GM06990 (cell line): ENCODE measurements around the gene NOX5.

Source experiments
- DNase-seq: peaks from one replicate; pipeline ENCODE4 v3.0.0-alpha.2; 2011; ENCODE audit not compliant: insufficient read length; ENCODE audit errors: extremely low read depth
- H3K27me3 ChIP-seq: replicated peaks from 2 replicates; pipeline ENCODE4 v1.6.0; 2011; ENCODE audit warnings: low read length; ENCODE audit not compliant: control insufficient read depth, insufficient read depth
- H3K36me3 ChIP-seq: 2 replicates; pipeline ENCODE4 v1.5.1; 2011; ENCODE audit warnings: low read length; ENCODE audit not compliant: control insufficient read depth, insufficient read depth
- H3K4me3 ChIP-seq: replicated peaks from 2 replicates; pipeline ENCODE4 v1.5.1; 2011; ENCODE audit warnings: low read depth, mild to moderate bottlenecking, control low read depth, low read length
- TF ChIP-seq, protein P1 (sequence below): IDR thresholded peaks from 2 replicates; pipeline ENCODE4 v1.5.1; 2011; ENCODE audit warnings: low read length, control low read depth, mild to moderate bottlenecking, inconsistent platforms; ENCODE audit not compliant: insufficient read depth, poor library complexity, severe bottlenecking

The NOX5 gene

DNA sequence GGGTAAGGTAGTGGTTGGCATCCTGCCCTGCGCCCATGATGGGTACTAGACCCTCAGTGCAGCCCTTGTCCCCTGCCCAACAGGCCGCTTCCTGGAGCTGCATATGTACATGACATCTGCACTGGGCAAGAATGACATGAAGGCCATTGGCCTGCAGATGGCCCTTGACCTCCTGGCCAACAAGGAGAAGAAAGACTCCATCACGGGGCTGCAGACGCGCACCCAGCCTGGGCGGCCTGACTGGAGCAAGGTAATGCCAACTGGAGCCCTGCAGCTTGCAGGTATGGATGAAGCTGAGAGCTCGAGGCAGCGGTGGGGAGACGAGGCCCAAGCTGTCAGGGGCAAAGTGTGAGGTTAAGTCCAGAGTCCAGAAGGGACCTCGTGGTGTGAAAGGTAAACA lies 40.8 kb downstream of the NOX5 start:
- no peak overlapping the region for H3K4me3 ChIP-seq
- no peaks in the 10 kb centered on the region for H3K36me3 ChIP-seq
- TF ChIP-seq, protein P1, sequence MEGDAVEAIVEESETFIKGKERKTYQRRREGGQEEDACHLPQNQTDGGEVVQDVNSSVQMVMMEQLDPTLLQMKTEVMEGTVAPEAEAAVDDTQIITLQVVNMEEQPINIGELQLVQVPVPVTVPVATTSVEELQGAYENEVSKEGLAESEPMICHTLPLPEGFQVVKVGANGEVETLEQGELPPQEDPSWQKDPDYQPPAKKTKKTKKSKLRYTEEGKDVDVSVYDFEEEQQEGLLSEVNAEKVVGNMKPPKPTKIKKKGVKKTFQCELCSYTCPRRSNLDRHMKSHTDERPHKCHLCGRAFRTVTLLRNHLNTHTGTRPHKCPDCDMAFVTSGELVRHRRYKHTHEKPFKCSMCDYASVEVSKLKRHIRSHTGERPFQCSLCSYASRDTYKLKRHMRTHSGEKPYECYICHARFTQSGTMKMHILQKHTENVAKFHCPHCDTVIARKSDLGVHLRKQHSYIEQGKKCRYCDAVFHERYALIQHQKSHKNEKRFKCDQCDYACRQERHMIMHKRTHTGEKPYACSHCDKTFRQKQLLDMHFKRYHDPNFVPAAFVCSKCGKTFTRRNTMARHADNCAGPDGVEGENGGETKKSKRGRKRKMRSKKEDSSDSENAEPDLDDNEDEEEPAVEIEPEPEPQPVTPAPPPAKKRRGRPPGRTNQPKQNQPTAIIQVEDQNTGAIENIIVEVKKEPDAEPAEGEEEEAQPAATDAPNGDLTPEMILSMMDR = no peak
- H3K27me3 ChIP-seq = no peaks in the 10 kb centered on the region; the same call in 1 of the 2 replicates
- no peak for DNase-seq

DNA sequence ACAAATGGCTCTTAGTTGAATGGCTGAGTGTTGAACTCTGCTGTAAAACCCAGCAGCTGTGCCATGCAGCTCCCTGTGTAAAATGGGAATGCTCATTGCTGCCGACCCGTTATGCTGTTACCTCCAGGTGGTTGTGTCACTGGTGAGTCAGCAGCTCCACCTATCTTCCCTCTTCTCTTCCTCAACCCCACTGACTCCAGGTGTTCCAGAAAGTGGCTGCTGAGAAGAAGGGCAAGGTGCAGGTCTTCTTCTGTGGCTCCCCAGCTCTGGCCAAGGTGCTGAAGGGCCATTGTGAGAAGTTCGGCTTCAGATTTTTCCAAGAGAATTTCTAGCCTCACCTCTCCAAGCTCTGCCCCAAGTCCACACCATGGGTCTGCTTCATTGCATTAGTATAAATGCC lies 41.9 kb downstream of the NOX5 start:
- no peaks in the 10 kb centered on the region; the same call in 1 of the 2 replicates for H3K27me3 ChIP-seq

GRCh38 chr15:69058830-69059556 lies 44.5 kb downstream of the NOX5 start:
- Histone ChIP-seq H3K36me3 (no peaks in the 10 kb centered on the region), H3K27me3 (0 out of 2 replicates have a peak, but pooled peaks cover 2% of the 10 kb centered on the region), H3K4me3 (no peak overlapping the region)
- TF ChIP-seq, protein P1 = peak; percentile 69
- DNase-seq = no peak

More for the DNA sequence above, 41.9 kb downstream of the NOX5 start:
- Histone ChIP-seq H3K4me3 (no peak overlapping the region), H3K36me3 (no peaks in the 10 kb centered on the region)
- TF ChIP-seq, protein P1 = no peak
- DNase-seq = no peak

- 0 out of 2 replicates have a peak, but pooled peaks cover 2% of the 10 kb centered on the region for H3K27me3 ChIP-seq
- no peaks in the 10 kb centered on the region for H3K36me3 ChIP-seq
- DNase-seq = no peak
- TF ChIP-seq, protein P1 = no peak
- H3K4me3 ChIP-seq = no peak overlapping the region
Measured at GRCh38 chr15:69059557-69059943, 45.1 kb downstream of the NOX5 start.

DNA sequence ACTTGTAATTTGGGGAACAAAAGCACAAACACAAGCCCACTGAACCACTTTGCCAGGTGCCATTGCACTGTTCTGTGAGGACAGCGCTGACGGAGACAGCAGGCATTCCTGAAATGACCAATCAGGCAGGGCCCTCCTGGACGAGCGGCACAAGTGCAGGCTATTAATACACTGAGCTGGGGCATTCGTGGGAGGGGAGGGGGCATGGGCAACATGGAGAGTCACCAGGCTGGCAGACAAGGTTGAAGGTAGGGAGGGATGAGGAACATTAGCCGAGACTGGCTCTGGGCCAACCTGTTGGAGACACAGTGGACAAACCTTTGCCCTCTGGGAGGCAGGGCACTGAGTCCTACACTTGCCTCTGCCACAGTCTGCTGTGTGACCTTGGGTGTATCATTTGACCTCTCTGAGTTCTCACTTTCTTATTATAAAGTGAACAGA lies 45.6 kb downstream of the NOX5 start:
- Histone ChIP-seq H3K36me3 (no peaks in the 10 kb centered on the region), H3K27me3 (0 out of 2 replicates have a peak, but pooled peaks cover 2% of the 10 kb centered on the region), H3K4me3 (no peak overlapping the region)
- DNase-seq = no peak
- TF ChIP-seq, protein P1 = no peak
